Fibroblast of the aortic adventitia (primary cell): ENCODE data around the gene TMF1. TPM values are rescaled to one million over a fixed set of nuclear protein-coding genes. Genes with fewer than 3 reads are reported as not detected.

Source experiments
- DNase-seq: peaks from one replicate; pipeline ENCODE4 v3.0.0-alpha.2; 2010; ENCODE audit warnings: low read depth
- H3K4me3 ChIP-seq: 2 replicates; pipeline ENCODE4 v1.5.1; 2011; ENCODE audit warnings: low read depth, mild to moderate bottlenecking, control low read depth, low read length, moderate library complexity
- CTCF ChIP-seq: IDR thresholded peaks from 2 replicates; pipeline ENCODE4 v1.5.1; 2011; ENCODE audit warnings: mild to moderate bottlenecking, low read length, control low read depth, inconsistent platforms; ENCODE audit not compliant: insufficient read depth
- small RNA-seq: library from RNA; depleted of rRNA; stranded (forward); fragments of <200 nt; gene quantifications from one replicate; pipeline ENCODE3, GENCODE V24; 2012
- total RNA-seq: library from RNA; depleted of rRNA; stranded (reverse); fragments of >200 nt; gene quantifications from 2 replicates; pipeline ENCODE4 v1.2.3, GENCODE V29; 2012; ENCODE audit warnings: low replicate concordance

The TMF1 gene
- total RNA-seq, 1 donor = 41.0 TPM

DNA sequence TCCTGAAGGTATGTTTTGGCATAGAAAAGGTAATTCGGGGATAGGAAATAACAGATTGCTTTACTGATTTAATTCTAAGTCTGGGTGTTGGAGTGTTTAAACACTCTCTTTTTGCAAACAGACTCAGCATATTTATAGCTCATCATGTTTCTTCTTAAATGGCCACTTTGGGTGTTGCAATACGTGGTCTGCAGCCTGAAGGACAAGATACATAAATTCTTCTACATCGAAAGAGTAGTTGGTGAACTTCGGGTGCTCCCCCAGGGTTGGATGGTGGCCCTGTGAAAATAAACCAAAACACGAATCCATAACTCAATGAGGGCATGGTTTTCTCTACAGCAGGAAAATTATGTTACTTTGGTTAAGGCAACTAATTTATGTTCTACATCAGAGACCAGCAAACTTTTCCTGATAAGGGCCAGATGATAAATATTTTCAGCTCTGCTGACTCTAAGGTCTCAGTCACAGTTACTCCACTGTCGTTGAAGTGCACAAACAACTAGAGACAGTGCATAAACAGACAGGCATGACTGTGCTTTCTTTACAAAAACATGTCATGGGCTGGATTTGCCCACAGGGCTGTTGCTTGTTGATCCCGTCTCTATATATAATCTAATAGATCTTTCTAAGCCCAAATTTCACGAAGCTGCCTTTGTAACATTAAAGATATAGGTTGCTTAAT lies 74.5 kb downstream of the TMF1 start:
- no peak overlapping the region for H3K4me3 ChIP-seq
- TF ChIP-seq CTCF = no peak
- DNase-seq = no peak

GRCh38 chr3:68974711-68975110 lies 77.4 kb downstream of the TMF1 start:
- TF ChIP-seq CTCF = no peak
- no peak for DNase-seq
- H3K4me3 ChIP-seq = no peak overlapping the region

DNA sequence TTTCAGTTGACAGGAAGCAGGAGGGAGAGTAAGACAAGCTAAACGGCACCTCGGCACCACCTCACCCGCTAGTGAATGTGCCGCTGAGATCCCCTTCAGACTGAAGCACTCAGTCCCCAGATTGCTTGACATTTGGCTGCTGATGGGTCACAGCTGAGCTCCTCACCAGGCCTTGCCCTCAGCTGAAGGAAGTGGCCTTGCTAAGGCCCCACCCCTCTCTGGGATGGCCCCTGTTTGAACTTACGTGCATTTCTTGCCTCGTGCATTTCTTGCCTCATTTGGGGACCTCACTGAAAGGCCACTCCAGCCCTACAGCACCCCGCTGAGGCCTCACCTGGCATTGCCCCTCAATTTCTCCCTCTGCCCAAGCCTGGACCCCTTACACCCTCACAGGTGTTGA lies 78.5 kb downstream of the TMF1 start:
- TF ChIP-seq CTCF = no peak
- H3K4me3 ChIP-seq = no peak overlapping the region
- DNase-seq = no peak

- H3K4me3 ChIP-seq = no peak overlapping the region
- TF ChIP-seq CTCF = peak; percentile 75
- peak; percentile 54 for DNase-seq
Observed at GRCh38 chr3:68972358-68972979, 79.7 kb downstream of the TMF1 start.

Small RNAs within 50 kb of the gene (small RNA-seq; reads per million reads assigned to genes)
- gene MIR3136 = 0.25 reads per million

Other genes starting within 250 kb of the TMF1 start
- not detected in 2 replicates for gene TAFA4, start 119.8 kb downstream of the TMF1 start, total RNA-seq
- 26.7 and 41.6 TPM in 2 replicates for gene EOGT, start 38.6 kb downstream of the TMF1 start, total RNA-seq
- gene UBA3, start 28.0 kb upstream of the TMF1 start, total RNA-seq = 46.4 and 76.9 TPM in 2 replicates
- gene ARL6IP5, start 32.6 kb upstream of the TMF1 start, total RNA-seq = 108 and 177 TPM in 2 replicates
- gene LMOD3, start 70.3 kb upstream of the TMF1 start, total RNA-seq = not detected in 2 replicates